Measurements from ENCODE around the gene MT1M.

Gene MT1M

DNA sequence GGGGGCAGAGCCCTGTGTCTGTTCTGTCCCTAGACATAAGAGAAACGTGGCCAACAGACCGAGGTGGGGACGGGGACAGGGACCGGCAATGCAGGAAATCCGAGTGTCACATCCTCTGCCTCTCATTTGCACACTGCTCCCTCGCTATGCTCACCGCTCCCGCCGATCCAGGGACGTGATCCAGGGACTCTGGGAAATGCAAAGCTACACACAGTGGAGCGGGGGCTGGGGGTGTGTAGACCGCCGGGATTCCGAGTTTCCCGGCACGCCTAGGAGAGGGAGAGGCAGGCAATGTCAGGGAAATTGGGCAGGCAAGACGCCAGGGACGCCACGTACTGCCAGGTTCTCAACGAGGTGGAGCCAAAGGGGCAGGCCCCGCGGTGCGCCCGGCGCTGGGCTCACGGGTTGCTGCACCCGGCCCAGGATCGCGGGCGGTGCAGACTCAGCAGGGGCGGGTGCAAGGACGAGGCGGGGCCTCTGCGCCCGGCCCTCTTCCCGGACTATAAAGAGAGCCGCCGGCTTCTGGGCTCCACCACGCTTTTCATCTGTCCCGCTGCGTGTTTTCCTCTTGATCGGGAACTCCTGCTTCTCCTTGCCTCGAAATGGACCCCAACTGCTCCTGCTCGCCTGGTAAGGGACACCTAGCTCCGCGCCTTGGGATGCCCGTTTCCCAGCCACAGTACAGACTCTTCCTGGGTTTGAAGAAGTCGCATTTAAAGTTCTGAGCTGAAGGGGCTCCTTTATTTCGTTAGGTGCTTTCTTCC, 49.7 kb downstream of the MT1M start, which contains the start of gene MT1X (continued):
- TF ChIP-seq PBX3 (CRISPR knock-in tag; IDR thresholded peaks at IDR 0.05) (no peak), TRIM28 (IDR thresholded peaks at IDR 0.05; ENCODE audit: borderline replicate concordance, low read length) (peak; percentile 64; the same call in 1 of the 2 replicates), OSR2 (tag by site-specific recombination; IDR thresholded peaks at IDR 0.05) (0 out of 2 replicates have a peak, but pooled peaks have one; percentile 27)

DNA sequence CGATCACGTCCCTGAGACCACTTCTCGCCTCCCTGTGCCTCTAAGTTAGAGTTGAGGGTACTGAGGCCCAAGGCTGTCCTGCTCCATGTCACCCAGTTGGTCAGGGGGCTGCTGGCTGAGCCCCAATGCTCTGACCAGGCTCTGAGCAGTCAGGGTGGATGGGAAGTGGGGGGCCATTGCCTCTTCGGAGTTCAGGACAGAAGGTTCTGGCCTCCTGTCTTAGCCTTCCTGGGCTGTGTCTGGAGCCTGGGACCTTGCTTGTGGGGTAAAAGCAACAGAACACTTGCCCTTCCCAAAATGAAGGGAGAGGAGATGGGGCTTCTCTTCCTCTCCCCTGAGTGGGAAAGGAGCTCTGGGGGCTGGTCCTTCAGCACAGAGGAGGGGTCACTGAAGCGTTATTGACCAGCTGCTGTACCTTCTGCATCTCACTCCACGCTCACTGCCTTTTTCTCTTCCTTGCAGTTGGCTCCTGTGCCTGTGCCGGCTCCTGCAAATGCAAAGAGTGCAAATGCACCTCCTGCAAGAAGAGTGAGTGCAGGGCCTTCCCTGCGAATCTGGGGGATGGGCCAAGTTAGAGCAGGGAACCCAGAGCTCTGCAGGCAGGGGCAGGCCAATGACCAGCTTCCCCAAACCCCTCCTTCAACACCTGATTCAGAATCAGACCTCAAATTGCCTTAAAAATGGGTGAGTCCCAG, 50.4 kb downstream of the MT1M start:
- CTCF ChIA-PET, result interaction anchor here (0.6 to 2.7 kb wide), 4 partner anchors 15 to 72 kb away, joined by 3 to 12 read pairs (median 3); no protein-coding TSS in a partner anchor
- Histone ChIP-seq H3K9me3 (ENCODE audit: control insufficient read depth, insufficient read depth, low read depth, low read length) (no peaks in the 10 kb centered on the region), H3K27ac (ENCODE audit: extremely low read depth, low read depth, low read length) (no peak overlapping the region), H3K4me3 (ENCODE audit: low read depth, low read length) (no peak overlapping the region), H3K36me3 (ENCODE audit: control insufficient read depth in 2 of 2, insufficient read depth in 1 of 2, low read length in 2 of 2) (no peaks in the 10 kb centered on the region), H3K4me1 (ENCODE audit: control insufficient read depth, insufficient read depth, low read length) (peaks cover 3% of the 10 kb centered on the region)
- TF ChIP-seq ZNF560 (tag by site-specific recombination; IDR thresholded peaks at IDR 0.05; ENCODE audit: borderline replicate concordance) (no peak), ZNF521 (tag by site-specific recombination; IDR thresholded peaks at IDR 0.05) (no peak), ZNF184 (tag by site-specific recombination; IDR thresholded peaks at IDR 0.05) (no peak)
- TF ChIP-seq, protein P1, sequence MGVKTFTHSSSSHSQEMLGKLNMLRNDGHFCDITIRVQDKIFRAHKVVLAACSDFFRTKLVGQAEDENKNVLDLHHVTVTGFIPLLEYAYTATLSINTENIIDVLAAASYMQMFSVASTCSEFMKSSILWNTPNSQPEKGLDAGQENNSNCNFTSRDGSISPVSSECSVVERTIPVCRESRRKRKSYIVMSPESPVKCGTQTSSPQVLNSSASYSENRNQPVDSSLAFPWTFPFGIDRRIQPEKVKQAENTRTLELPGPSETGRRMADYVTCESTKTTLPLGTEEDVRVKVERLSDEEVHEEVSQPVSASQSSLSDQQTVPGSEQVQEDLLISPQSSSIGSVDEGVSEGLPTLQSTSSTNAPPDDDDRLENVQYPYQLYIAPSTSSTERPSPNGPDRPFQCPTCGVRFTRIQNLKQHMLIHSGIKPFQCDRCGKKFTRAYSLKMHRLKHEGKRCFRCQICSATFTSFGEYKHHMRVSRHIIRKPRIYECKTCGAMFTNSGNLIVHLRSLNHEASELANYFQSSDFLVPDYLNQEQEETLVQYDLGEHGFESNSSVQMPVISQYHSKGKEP (tag by site-specific recombination; IDR thresholded peaks at IDR 0.05), result peak; percentile 53; the same call in 1 of the 2 replicates
- POLR2A ChIA-PET, result interaction anchor here (0.8 to 1.9 kb wide), 3 partner anchors 10 to 75 kb away, joined by 3 to 13 read pairs (median 7); partner anchors contain the start of genes MT1F and MT2A
